Suprapubic skin (tissue), 4 donors: ENCODE measurements around the gene SKAP1.

Source experiments
- EP300 ChIP-seq: sonication (generic); formaldehyde crosslinking; IDR thresholded peaks from one replicate; pipeline ENCODE4 v1.6.1; 2017; ENCODE audit warnings: antibody characterized with exemption
- POLR2A ChIP-seq, 2 donors: fragments of 450-650 bp; IDR thresholded peaks; one replicate each; pipeline ENCODE4 v1.6.1; 2017; ENCODE audit warnings: antibody characterized with exemption in 2 of 2, mild to moderate bottlenecking in 2 of 2, moderate library complexity in 2 of 2
- POLR2AphosphoS5 ChIP-seq, 3 donors: sonication (generic); formaldehyde crosslinking; IDR thresholded peaks; one replicate each; pipeline ENCODE4 v1.6.1; 2017; ENCODE audit warnings: antibody characterized with exemption in 3 of 3
- TF ChIP-seq, protein P1 (sequence below), 2 donors: fragments of 200-600 bp in 1 of 2; fragments of 450-650 bp in 1 of 2; sonication (generic) in 1 of 2; IDR thresholded peaks; one replicate each; pipeline ENCODE4 v1.5.1; 2016 to 2019; ENCODE audit warnings: antibody characterized with exemption in 2 of 2, mild to moderate bottlenecking in 1 of 2, moderate library complexity in 1 of 2

DNA sequence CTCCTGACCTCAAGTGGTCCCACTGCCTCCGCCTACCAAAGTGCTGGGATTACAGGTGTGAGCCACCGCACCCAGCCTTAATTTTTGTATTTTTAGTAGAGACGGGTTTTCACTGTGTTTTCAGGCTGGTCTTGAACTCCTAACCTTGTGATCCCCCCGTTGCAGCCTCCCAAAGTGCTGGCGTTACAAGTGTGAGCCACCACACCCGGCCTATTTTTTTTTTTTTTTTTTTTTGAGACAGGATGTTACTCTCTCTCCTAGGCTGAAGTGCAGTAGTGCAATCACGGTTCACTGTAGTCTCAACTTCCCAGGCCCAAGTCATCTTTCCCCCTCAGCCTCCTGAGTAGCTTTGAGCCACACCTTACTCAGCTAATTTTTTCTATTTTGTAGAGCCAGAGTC is 325.6 kb downstream of the SKAP1 start:
- TF ChIP-seq, protein P1, sequence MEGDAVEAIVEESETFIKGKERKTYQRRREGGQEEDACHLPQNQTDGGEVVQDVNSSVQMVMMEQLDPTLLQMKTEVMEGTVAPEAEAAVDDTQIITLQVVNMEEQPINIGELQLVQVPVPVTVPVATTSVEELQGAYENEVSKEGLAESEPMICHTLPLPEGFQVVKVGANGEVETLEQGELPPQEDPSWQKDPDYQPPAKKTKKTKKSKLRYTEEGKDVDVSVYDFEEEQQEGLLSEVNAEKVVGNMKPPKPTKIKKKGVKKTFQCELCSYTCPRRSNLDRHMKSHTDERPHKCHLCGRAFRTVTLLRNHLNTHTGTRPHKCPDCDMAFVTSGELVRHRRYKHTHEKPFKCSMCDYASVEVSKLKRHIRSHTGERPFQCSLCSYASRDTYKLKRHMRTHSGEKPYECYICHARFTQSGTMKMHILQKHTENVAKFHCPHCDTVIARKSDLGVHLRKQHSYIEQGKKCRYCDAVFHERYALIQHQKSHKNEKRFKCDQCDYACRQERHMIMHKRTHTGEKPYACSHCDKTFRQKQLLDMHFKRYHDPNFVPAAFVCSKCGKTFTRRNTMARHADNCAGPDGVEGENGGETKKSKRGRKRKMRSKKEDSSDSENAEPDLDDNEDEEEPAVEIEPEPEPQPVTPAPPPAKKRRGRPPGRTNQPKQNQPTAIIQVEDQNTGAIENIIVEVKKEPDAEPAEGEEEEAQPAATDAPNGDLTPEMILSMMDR (IDR thresholded peaks at IDR 0.05) = no peak
- TF ChIP-seq EP300 (no peak), POLR2A (IDR thresholded peaks at IDR 0.05) (no peak), POLR2AphosphoS5 (IDR thresholded peaks at IDR 0.05) (no peak)
